HG02759 (cell line): ENCODE results near the gene DYNC2I2.
A peak's percentile ranks its signal among the peaks of the same experiment; 100 is the strongest.
"Not testable (repeated sequence)": the region's sequence is repeated elsewhere in the genome, so short reads cannot be mapped to it uniquely, and the experiment has no call there.

Source experiments
- ATAC-seq: cut with Tn5 transposase; IDR thresholded peaks from one replicate; pipeline ENCODE4 v1.9.1; 2021; ENCODE audit warnings: mild to moderate bottlenecking, moderate library complexity; ENCODE audit not compliant: unreplicated experiment

The DYNC2I2 gene

DNA sequence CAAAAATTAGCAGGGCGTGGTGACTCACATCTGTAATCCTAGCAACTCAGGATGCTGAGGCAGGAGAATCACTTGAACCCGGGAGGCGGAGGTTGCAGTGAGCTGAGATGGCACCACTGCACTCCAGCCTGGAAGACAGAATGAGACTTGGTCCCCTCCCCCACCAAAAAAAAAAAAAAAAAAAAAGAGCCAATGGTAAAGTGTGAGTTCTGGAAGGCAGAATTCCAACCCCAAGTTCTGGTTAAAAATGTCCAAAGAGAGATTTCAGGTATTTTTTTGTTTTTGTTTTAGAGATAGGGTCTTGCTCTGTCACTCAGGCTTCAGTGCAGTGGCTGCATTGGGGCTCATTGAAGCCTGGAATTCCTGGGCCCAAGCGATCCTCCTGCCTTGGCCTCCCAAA, 30.8 kb upstream of the DYNC2I2 start:
- ATAC-seq = no peak

DNA sequence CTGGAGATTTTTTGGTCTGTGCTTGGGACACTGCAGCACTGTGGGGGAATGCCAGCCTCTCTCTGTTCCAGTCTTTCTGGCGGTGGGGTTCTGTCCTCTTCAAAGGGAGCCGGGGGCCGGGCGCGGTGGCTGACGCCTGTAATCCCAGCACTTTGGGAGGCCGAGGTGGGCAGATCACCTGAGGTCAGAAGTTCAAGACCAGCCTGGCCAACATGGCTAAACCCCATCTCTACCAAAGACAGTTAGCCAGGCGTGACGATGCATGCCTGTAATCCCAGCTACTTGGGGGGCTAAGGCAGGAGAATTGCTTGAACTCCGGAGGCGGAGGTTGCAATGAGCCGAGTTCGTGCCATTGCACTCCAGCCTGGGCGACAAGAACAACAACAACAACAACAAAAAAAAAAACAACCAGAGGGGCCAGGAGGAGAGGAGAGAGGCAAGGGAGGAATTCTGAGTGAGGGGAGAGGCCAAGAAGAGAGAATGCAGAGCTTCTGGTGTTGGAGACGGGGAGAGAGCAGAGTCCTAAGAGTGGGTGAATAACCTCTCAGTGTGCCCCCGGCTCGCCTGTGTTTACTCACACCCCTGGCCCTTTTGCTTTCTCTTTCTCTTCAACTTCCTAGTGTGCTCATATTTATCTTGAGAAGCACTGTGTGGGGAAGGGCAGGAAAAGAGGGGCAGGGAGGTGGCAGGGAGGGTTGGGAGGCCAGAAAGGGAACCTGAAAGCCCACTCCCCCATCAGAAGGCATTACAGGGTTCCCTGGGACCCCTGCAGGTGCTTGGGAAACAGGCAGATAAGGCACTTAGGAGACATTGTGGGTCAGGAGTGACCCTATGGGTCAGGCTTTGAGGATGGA, 29.2 kb upstream of the DYNC2I2 start:
- ATAC-seq = no peak

DNA sequence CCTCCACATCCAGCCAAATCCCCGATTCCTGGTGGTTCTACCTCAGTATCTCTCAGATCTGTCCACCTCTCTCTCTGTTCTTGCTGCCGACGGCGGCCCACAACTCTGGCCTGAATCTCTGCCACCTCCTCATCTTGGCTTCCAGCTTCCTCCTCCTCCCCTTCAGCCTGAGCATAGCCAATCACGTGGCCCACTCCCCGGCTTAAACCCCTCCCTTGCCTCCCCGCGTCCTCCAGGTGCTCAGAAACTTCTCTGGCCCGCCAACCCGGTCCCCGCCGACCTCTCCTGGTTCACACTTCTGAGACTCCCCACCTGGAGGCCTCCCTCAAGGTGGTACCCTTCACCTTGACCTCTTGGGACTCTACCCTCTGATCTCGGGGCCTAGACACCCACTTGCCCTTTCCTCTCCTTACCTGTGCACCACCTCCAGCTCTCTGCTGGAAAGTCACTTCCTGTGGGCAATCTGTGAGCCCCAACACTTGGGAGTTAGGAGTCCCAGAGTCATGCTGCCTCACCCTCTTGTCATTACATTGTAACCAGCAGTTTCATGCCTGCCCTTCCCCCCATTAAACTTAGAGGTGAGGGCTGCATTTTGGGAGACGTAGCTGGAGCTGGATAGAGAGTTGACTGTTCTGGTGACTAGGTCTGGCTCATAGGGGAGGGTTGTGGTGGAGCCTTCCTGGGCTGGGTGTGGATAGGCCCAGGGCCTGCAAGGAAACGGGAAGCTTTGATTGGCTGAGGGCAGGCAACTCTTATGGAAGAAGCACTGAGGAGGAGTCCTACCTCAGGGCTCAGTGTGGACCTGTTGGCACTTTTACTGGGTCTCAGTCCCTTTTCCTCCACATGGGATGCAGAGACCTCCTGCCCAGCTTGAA, 27.9 kb upstream of the DYNC2I2 start:
- peak; percentile 30 for ATAC-seq

DNA sequence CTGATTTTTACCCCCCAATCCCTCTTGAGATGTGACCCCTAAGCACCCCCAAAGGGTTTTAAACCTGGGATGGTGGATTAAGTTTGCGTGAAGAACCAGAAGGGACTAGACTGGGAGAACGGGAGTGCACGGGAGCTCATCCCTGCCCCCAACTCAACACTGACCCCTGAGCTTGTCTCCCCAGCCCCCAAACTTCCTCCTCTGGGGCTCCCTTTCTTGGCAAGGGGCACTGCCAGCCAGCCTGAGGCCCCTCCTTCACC, 27.3 kb upstream of the DYNC2I2 start:
- no peak for ATAC-seq

DNA sequence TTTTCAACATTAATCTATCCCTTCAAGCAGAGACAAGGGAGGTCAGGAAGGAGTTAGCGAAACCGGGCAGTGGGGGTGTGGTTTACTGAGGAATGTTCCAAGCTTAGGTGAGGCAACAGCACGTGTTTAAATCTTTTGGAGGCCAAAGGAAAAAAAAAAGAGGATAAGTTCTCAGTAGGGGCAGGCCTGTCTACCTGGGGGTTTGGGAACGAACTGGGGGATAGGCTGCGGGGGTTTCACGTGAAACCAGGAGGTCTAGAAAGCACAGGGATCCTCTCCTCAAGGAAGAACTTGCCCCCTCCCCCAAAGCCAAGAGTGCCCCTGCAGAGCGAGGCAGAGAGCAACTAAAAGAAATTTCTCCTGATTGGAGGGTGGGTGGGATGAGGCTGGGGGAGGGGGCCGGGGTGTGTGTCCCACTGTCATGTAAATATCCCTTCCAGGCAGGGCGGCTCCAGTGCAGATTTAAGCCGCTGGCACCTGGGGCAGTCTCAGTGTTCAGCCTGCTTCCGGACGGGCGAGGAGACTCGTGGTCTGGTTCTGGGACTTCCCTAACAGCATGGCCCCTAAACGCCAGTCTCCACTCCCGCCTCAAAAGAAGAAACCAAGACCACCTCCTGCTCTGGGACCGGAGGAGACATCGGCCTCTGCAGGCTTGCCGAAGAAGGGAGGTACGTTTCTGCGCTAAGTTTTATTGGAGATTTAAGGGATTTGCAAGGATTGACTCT, 26.9 kb upstream of the DYNC2I2 start:
- peak; percentile 28 for ATAC-seq

DNA sequence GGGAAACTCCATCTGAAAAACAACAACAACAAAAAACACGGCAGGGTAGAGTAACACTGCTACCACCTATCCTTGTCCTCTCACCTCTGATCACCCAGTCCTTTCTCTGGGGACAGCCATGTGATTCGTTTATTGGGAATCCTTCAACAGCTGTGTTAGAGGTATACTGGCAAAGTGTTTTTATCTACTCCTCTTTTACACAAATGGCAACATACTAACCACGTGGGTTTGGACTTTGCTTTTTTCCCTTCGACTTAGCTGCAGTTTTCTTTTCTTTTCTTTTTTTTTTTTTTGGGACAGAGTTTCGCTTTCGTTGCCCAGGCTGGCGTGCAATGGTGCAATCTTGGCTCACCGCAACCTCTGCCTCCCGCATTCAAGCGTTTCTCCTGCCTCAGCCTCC, 21.1 kb upstream of the DYNC2I2 start:
- no peak for ATAC-seq

DNA sequence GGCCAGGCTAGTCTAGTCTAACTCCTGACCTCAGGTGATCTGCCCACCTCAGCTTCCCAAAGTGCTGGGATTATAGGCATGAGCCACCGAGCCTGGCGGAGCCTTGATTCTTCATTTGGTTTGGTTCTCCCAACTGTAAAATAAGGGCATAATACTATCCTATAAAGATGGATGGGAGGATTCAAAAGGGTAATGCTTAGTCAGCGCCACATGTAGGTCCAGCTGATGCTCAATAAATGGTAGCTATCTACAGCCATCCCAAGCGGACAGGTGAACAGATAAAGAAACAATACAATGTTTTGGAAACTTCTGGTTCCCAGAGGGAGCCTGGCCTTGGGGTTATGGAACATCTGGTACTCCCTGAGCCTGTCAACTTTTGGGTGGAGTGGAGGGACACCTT, 18.7 kb upstream of the DYNC2I2 start:
- no peak for ATAC-seq

DNA sequence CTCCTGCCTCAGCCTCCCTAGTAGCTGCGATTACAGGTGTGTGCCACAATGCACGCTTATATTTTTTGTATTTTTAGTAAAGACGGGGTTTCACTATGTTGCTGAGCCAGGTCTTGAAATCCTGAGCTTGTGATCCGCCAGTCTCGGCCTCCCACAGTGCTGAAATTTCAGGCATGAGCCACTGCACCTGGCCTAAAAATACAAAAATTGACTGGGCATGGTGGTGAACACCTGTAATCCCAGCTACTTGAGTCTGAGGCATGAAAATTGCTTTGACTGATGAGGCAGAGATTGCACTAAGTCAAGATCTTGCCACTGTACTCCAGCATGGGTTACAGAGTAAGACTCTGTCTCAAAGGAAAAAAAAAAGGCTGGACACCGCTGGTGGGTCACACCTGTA, 13.1 kb upstream of the DYNC2I2 start:
- no peak for ATAC-seq

DNA sequence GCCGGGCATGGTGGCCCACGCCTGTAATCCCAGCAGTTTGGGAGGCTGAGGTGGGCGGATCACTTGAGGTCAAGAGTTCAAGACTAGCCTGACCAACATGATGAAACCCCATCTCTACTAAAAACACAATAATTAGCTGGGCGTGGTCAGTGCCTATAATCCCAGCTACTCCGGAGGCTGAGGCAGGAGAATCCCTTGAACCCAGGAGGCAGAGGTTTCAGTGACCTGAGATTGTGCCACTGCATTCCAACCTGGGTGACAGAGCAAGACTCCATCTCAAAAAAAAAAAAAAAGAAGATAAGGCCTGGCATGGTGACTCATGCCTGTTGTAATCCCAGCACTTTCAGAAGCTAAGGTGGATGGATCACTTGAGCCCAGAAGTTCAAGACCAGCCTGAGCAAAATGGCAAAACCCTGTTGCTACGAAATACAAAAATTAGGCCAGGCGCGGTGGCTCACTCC, 9.9 kb upstream of the DYNC2I2 start:
- not testable (repeated sequence) for ATAC-seq

DNA sequence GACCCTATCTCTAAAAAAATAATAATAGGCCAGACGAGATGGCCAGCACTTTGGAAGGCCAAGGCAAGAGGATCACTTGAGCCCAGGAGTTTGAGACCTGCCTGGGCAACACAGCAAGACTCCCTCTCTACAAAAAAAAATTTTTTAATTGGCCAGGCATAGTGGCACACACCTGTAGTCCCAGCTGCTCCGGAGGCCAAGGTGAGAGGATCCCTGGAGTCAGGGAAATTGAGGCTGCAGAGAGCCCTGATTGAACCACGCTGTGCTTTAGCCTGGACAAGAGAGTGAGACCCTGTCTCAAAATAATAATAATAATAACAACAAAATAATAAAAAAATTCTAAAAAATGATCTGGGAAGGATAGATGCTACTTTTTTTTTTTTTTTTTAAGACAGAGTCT, 1.1 kb upstream of the DYNC2I2 start:
- no peak for ATAC-seq

DNA sequence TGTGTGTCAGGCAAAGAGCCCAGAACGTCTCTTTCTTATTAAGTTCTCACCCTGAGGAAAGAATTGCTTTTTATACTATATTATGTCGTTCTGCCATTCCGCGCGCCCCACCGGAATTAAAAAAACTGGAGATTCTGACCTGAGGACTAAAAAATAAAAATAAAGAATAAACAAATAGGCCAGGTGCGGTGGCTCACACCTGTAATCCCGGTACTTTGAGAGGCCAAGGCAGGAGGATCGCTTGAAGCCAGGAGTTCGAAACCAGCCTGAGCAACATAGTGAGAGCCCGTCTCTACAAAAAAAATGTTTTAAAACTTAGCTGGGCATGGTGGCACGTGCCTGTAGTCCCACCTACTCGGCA, 677 bp upstream of the DYNC2I2 start:
- no peak for ATAC-seq

DNA sequence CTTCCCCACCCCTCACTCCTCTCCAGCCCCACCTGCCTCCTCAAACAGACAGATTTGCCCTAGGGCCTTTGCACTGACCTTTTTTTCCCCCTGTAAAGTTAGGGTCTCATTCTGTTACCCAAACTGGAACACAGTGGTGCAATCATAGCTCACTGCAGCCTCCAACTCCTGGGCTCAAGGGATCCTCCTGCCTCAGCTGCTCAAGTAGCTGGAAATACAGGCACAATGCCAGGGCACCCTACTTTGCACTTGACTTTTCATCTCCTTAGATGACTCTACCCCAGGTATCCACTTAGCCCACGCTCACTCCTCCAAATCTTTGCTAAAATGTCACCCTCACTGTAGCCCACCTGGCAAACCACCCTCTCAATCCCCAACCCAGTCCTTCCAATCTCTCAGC, 2.2 kb downstream of the DYNC2I2 start:
- ATAC-seq = no peak

DNA sequence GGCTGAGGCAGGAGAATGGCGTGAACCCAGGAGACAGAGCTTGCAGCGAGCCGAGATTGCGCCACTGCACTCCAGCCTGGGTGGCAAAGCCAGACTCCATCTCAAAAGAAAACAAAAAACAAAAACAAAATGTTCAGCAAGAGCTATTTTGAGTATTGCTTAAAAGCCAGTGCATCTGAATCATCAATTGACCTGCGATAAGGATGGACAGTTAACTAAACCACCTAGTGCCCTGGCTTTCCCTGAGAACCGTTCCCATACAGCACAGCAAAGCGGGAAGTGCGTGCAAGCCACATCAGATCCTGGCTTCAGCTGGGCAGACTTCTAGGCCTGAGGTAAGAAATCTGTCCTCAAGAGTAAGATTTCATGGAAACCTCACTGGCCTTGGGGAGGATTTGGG, 2.7 kb downstream of the DYNC2I2 start:
- ATAC-seq = no peak

DNA sequence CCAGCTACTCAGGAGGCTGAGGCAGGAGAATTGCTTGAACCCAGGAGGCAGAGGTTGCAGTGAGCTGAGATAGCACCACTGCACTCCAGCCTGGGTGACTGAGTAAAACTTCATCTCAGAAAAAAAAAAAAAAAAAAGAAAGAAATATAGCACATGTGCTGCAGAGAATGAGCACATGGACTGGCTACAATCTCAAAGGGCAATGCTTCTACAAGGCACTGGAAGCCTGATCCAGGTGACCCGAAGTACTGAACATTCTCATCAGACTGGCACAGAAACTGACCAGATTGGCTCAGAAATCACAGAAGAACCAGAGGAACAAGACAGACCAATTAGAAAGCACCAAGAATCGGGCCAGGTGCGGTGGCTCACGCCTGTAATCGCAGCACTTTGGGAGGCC, 4.8 kb downstream of the DYNC2I2 start:
- ATAC-seq = no peak

DNA sequence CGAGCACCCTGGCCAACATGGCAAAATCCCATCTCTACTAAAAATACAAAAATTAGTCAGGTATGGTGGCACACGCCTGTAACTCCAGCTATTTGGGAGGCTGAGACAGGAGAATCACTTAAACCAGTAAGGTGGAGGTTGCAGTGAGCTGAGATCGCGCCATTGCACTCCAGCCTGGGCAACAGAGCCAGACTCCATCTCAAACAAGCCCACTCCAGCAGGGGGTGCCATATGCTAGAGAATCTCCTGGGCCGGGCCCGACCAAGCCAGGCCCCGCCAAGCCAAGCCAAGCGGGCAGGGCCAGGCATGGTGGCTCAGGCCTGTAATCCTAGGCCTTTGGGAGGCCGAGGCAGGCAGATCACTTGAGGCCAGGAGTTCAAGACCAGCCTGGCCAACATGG, 8.4 kb downstream of the DYNC2I2 start:
- not testable (repeated sequence) for ATAC-seq

DNA sequence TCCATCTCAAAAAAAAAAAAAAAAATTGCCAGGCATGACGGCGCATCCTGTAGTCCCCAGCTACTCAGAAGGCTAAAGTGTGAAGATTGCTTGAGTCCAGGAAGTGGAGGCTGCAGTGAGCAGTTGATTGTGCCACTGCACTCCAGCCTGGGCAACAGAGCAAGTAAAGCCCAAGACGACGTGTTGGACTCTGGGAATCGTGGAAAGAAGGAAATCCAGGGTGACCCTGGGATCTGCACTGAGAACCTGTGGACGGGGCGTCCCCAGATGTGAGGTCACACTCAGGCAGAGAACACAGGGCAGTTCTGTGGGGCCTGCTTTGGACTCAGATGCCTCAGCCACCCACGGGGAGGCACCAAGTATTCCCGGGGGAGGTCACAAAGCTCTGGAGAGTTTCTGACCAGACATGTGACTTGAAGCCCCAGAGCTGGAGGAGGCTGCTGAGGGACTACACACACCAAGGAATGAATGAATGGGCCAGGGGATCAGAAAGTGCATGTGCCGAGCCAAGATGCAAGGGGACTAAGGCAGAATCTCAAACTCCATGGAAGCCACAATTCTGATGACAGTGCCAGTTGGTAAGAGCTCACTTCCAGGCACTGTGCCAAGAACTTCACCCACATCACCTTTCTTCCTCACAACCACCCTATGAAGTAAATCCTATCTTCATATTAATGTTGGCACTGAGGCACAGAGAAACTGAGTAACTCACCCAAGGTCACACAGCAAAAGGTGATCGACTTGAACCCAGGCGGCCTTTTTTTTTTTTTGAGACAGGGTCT, 12.9 kb downstream of the DYNC2I2 start:
- ATAC-seq = peak; percentile 76

DNA sequence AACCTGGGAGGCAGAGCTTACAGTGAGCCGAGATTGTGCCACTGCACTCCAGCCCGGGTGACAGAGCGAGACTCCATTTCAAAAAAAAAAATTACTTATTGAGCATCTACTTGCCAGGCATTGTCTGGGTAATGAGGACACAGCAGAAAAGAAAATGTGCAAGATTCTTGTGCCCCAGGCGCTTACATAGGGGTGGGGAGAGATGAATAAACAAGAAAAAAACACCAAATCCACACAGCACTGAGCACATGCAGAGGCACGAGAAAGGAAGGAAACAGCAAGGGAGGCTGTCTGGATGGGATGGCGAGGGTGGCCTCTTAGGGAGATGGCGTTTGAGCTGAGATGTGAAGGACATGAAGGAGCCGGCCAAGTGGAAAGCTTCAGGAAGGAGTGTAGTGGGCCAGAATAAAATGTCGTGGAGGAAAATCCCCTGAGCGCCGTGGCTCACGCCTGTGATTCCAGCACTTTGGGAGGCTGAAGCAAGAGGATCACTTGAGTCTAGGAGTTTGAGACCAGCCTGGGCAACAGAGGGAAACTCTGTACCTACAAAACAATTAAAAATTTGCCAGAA, 13.9 kb downstream of the DYNC2I2 start:
- ATAC-seq = no peak

DNA sequence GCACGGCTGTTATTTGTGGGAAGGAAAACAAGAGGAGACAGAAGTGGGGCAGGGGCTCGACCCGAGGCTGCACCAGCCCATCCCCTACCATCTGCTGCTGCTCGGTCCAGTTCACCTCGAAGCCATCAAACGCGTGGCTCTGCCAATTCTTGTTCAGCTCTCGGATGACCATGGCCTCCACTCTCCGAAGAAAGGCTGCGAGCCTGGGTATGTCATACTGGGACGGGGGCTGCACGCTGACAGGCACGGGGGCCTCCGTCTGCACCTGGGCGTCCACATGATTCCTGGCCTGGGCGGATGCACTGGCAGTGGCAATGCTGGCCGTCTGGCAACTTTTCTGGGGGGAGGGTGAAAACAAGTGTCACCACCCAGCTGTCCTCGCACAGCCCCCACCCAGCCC, 16.0 kb downstream of the DYNC2I2 start:
- ATAC-seq = no peak

DNA sequence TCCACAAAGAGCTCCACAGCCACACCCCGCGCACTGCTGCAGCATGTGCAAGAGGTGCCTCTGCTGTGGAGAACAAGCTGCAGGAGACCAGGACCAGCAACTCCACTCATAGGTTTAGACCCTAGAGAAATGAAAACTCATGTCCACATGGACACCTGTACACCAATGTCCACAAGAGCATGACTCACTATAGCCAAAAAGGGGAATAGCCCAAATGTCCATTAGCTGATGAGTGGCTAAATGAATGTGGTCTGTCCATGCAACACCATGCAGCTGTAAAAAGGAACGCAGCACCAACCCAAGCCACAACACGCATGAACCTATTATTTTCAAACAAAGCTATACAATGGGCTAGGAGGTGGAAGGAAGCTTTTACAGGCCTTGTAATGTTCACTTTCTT, 18.1 kb downstream of the DYNC2I2 start:
- no peak for ATAC-seq

DNA sequence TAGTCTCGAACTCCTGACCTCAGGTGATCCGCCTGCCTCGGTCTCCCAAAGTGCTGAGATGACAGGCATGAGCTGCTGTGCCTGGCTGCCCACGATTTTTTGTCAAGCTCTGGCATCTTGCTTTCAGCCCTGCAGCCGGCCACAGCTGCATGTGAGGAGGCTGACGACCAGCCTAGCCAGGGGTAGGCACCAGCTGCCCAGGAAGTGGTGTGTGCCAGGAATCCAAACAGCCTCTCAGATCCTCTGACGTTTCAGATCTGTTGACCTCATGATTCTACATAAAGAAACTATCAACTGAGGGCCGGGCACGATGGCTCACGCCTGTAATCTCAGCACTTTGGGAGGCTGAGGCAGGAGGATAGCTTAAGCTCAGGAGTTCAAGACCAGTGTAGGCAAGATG, 19.0 kb downstream of the DYNC2I2 start:
- ATAC-seq = no peak
